ENCODE results near the gene CISH.

Gene CISH

DNA sequence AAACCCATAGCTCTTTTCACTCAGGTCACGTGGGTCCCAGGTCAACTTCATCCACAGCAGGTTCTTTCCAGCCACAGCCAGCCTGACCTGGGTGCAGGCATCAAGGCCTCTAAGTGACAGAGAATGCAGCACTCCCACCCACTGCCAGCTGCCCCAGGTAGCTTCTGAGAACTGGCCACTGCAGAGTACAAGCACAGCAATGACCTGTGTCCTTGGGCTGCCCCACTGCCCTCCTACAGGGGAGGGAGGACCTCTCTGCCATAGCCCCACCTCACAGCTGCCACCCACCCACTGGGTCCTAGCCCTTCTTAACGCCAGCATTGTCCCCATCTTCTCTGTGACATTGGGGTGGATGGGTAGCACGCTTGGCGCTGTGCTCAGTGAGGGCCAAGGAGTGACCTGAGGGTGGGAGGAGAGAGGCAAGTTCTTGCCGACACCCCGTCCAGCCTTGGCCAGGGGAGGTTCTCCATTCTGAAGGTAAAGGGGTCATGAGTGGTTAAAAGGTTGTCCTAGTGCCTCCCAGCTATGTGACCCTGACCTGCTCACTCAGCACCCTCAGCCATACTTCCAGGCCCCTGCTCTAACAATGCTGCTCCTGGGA, 12.4 kb downstream of the CISH start:
- DNase-seq (ENCODE audit: low spot score): no peak

DNA sequence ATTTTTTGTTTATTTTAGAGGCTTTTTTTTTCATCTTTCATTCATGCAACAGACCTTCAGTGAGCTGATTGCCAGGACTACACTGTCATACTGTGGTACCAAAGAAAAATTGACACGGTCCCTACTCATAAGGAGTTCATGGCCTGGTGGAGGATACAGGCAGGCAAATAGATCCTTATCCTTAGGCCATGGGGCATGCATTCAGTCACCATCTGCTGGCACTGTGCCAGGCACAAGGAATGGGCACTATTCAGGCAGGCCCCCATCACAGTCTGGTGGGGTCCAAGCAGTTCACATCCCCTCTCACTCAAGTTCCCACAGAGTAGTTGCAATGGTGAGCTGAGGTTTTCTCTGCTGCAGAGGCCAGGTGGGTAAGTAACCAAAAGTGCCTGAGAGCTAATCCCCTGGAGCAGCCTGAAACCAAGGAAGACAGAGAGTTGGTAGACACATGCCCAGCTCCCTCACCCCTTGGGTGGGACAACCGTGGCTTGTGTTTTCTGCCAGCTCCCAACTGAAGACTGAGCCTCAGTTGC, 17.3 kb downstream of the CISH start:
- DNase-seq (ENCODE audit: low spot score): no peak

DNA sequence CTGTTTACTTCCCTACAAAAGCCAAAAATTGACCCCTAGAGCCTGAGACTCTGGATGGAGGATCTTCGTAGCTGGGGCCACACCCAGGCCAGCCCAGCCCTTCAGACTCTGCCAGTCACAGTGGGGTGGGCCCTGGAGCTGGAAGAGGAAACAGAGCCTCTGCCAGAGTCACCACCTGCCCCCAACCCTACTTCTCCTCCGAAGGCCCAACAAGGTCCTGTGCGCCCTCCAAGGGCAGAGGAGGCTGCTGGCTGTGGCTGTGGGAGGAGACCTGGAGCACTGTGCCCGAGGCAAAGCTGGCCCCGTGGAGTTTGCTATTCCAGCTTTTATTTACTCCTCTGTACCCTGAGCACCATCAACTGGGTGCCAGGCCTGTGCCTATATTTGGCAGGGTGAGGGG, 19.0 kb downstream of the CISH start:
- no peak for DNase-seq (ENCODE audit: low spot score)

DNA sequence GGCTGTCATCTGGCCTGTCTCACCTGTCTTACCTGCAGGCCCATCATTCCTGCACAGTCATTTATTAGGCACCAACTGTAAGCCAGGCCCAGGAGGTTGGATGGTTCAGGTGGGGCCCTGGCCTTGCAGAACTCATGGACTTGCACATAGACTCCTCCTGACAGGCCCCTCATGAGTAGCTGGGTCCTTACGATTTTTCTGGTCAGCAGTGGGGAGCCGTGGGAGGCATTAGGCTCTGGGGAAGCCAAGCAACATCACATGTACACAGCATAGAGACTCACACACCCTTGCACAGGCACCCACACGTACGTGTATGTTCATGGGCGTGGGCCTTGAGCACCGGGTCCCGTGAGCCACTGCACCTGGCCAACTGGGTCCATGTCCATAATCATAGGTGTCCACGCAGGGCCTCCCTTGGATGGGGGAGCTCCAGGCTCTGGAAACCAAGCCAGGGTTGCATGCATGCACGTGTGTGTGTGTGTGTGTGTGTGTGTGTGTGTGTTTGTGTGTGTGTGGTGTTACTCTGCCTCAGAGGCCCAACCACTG, 20.3 kb downstream of the CISH start:
- DNase-seq (ENCODE audit: low spot score): peak; percentile 42

DNA sequence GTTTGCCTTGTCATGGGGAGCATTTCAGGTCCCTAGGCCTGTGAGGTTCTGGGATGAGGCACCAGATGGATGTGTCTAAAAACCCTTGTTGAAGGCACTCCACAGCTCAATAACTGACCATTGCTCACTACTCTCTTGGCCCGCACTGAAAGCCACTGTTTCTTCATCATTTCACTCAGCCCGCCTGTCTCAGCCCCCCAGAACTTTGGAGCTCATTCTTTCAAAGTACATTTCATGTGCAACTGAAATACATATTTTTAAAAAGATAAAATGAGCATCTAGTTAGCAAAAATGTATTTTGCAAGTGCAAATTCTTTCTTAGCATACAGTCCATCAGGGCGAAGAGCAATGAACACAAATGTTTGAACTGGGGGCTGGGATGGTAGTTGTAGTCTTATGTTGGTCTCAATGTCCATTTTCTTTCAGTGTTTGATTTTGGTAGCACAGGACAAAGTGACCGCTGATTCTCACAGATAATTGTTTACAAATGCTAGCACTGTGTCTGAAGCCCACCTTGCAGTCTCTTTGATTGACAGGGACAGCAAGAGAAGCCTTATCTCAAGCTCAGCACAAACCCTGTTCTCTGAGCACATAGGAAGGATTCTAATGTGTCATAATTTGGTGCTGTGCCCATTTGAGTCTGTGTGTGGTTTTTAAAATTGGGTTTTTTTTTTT, 22.7 kb downstream of the CISH start:
- no peak for DNase-seq (ENCODE audit: low spot score)

DNA sequence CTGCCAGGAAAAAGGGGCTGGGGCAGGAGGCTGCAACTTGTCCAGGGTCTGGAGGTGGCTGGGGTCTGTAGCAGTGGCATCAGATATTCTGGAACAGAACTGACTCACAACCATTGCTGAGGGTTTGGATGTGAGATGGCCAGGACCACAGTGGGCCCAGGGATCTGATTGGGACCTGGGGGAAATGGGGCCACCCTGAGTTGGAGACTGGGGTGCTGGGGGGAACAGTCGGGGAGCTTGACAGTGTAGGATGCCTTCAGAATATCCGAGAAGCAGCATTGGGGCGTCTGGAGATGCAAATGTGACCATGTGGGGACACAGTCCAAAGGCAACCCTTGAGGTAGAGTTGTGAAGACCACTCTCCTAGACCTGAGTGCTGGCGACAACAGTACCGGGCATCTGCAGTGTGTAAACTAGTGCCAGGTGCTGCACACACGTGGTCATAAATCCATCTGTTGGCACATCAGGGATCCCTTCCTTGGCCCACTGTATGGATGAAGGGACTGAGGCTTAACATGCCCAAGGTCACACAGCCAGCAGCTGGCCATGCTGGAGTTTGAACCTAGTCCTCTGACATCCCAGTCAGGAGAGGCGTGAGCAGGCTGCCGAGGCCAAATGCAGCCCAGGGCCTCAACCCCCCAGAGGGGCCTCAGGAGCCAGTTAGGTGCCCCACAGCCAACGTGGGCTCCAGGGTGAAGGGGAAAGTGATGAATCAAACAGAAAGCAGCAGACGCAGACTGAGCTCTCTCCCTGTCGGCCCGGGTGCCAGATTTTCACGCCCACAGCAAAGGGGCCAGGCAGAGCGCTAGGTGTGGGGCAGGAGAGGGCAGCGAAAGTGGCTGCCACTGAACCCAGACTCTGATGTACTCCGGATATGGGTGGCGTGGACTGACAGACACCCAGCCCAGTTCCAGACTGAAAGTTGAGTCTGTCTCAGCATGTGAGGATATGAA, 23.5 kb downstream of the CISH start:
- peak; percentile 77 for DNase-seq (ENCODE audit: low spot score)

DNA sequence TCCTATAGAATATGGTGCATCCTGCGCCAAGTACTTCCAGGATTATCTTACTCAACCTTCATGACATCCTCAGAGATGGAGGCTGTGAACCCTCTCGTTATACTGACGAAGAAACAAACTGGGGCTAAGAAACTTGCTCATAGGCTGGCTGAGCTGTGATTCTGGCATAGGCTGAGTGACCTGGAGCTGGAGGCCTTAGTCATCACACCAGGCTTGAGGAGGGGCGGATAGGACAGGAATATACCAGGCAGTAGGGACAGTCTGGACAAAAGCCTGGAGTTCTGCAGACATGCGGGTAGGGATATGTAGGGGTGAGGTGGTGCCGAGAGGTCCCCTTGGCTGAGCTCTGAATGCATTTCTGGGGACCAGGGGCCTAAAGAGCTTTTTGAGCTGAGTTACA, 24.2 kb downstream of the CISH start:
- DNase-seq (ENCODE audit: low spot score): no peak

DNA sequence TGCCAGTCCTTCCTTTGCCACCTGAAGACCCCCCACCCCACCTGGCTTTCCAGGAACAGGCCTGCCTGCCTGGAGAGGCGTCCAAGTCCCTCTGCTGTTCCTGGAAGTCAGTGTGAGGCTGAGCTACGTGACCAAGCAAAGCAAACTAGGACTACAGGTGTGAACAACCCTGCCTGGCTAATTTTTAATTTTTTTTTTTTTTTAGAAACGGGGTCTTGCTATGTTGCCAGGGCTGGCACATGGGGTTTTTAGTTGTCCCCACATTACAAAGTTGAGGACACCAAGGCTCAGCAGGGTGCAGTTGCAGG, 24.9 kb downstream of the CISH start:
- no peak for DNase-seq (ENCODE audit: low spot score)

DNA sequence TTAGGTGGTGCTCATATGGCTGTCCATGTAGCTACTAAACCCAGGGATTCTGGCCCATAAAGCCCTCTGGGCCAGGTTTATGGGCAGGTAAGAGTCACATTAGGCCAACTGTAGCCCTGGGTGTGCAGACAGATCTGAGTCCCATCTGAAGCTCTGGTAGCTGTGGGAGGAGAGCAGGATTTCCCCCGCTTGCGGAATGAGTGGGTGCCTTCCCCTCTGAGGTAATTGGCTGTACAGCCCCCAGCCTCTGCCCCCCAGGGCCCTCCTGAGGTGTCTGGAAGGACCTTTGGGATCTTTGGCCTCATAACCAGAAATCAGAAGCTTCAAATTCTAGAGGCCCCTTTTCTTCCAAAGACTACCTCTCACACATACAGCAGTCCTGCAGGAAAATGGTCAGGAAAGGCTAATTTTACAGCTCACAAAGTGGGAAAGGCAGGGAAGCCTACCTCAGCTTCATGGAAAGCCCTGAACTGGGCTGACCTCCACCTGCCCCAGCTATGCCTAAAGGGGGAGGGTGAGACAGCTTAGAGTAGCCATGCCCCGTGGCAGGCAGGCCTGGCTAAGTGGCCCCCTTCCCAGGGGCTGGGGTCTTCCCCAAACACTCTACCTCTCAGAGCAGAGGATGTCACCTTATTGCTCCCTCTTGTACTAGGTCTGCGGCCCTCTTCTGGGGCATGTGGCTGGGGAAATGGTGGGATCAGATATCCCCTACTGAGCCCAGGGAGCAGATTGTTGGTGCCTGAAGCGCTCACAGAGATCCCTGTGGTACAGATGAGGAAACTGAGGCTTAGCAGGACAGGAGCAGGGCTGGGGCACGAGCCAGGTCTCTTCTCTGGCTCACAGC, 25.4 kb downstream of the CISH start:
- DNase-seq (ENCODE audit: low spot score): no peak

DNA sequence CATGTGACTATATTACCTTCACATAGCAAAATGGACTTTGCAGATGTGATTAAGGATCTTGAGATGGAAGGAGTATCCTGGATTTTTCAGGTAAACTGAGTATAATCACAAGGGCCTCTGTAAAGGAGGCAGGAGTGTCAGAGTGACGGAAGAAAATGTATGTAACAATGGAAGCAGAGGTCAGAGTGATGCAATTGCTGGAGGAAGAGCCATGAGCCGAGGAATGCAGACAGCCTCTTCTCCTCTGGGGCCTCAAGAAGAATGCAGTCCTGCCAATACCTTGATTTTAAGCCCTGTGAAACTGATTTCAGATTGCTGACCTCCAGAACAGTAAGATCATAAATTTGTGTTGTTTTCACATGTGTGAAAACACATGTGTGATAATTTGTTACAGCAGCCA, 27.2 kb downstream of the CISH start:
- DNase-seq (ENCODE audit: low spot score): no peak

DNA sequence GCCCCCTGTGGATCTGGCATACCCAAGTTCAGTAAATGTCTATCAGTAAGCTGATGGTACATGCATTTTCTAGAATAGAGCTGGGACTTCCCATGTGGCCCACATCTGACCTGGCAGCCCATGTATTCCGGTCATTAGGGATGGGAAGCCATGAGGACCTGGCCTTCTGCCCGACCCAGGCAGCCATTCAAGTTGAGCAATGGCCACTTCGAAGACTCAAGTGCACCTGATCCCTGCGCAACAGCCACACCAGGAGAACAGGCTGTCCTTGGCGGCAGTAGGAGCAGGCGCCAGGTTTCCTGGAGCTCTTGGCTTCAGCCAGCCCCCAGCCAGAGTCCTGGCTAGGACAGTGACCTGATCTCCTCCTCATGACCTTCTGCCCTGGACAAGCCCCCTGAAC, 27.7 kb downstream of the CISH start:
- DNase-seq (ENCODE audit: low spot score): no peak

DNA sequence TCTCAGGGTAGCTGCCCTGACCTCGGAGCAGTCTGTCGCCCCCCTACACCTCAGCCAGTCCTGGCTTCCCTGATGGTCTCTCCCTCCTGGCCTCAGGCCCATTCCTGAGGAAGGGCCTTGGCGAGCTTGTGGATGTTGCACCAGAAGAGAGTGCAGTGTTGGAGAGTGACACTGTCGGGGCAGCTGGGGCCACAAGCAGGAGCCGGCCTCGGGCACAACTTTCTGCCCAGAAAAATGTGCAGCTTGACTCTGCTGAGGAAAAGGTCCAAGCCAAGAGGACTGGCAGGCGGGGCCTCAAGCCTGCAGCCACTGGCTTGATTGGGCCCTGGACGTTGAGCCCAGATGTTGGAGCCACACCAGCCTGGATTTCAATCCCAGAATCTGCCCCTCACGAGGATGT, 29.5 kb downstream of the CISH start:
- no peak for DNase-seq (ENCODE audit: low spot score)

DNA sequence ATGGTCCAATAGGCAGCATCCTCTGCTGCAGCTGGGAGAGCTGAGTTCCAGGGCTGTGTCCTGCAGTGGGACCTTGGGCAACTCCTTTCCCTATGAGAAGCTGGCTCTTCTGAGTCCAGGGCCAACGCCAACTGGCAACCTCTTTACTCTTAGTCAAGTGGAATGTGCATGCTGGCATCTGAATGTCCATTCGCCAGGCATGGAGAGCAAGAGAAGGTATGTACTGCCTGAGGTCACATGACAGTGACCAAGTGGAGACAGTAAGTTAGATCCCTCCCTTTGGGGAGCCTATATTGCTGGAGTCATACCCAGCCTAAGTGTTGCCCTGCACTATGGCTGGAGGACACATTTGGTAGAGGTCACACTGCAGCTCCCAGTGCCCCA, 30.1 kb downstream of the CISH start:
- no peak for DNase-seq (ENCODE audit: low spot score)

DNA sequence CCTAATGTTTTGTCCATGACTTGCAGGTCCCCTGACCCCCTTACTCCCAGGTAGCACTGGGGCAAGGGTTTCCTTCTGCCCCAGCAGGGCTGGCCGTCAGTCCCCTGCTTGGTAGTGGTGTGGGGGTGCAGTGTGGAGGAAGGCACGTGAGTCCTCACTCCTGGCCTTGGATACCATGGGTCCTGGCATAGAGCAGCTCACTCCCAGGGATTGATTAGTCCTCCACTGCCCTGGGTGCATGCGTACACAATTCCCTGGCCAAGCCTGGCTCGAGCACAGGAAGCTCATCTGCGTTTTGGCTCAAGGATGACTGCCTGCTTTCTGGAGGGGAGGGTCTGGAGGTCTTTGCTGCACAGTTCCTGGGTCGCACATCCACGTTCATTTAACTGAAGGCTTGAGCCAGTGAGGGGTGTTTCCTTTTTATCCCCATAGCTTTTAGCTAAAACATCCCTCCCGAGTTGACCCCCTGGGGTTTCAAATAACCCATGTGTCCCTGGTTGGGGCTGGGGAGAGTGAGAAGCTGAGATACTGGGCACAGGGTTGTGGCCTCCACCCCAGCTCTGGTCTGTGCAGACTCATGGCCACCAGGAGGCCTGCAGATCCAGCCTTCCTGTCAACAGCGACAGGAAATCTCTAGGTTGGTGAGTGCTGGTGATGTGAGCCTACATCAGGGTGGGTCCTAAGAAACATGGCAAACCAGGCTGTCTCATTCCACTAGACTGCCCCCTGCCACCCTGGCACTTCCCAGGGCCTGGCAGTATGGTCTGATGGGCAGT, 30.7 kb downstream of the CISH start:
- no peak for DNase-seq (ENCODE audit: low spot score)

DNA sequence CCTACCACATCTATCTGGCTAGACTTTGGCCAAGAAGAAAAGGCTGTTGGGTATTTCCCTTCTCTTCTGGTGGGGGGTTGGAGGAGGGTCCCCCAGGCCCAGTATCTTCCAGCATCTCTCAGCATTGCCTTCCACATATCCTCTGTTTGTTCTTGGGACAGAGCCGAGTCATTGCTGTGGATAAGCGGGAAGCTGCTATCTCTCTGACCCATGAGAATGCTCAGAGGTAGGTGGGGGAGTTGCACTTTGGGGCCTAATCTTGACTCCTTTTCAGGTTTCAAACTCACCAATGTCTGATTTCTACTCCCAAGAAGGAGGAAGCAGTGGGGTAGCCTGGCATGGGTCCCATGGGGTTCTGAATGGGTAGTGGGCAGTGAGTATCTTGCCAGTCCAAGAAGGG, 34.2 kb downstream of the CISH start:
- DNase-seq (ENCODE audit: low spot score): no peak

DNA sequence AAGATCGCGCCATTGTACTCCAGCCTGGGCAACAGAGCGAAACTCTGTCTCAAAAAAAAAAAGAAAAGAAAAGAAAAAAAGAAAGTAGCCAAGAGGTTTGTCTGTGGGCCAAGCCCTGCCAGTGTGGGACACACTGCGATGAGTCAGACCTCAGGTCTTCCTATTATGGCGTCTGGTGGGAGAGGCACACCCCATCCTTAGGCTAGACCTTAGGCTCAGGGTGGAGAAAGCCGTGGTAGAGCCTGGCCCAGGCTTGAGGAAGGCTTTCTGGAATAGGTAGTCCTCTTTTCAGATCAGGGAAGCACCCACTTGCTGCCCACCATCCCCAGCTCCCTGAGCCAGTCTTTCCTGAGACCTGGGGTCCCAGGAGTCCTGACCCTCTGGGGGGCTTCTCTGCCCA, 36.2 kb downstream of the CISH start:
- no peak for DNase-seq (ENCODE audit: low spot score)

DNA sequence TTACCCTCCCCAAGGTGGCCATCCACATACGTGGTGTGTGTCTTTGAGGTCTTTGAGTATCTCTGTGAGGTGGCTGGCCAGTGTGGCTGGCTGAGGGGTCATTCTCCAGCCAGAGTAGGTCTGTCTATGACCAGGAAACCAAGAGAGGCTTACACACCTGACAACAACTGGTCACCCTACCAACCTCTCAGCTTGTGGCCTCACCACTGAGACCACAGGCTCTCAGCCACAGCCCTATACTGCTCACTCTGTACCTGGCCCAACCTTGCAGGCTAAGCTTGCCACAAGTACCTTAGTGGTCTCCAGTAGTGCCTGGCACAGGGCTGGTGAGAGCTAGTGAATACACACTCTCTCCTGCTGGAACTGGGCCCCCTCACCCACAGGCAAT, 37.1 kb downstream of the CISH start:
- peak; percentile 34 for DNase-seq (ENCODE audit: low spot score)

DNA sequence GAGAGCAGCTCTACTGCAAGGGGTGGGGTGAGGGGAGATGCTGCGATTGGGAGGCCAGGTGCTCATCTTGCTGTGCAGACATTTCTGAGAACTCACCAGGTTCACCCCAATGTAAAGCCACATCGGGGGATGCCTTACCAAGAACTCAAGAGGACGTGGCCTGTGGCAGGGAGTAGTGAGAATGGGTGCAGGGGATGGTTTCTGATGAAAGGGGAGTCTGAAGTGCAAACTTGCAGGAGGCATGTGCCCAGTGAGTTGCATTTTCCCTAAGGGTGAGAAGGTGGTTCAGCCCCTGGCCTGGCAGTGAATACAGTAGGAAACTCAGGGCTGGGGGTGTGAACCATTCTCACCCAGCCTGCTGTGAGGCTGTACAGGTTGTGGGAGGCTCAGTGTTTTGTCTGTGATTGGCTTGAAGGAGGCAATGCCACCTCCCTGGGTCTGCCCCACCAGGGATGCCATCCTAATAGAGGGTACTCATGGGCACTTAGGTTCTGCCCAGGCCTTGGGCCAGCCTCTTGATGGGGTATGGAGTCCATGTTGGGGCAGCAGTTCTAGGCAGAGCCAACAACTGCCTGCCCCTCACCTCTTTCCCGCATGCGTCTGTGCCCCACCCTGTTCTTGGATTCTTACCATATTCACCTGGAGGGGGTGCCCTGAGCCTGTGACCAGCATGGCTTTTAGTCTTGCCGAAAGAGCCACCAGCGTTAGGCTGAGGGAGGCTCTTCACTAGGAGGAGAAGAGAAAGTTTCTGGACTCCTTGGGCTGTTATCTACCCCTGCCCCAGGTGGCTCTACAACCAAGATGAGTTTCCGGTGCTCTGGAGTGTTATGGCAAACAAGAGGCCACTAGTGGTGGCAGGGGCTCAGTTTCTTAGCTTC, 37.8 kb downstream of the CISH start:
- peak; percentile 97 for DNase-seq (ENCODE audit: low spot score)

DNA sequence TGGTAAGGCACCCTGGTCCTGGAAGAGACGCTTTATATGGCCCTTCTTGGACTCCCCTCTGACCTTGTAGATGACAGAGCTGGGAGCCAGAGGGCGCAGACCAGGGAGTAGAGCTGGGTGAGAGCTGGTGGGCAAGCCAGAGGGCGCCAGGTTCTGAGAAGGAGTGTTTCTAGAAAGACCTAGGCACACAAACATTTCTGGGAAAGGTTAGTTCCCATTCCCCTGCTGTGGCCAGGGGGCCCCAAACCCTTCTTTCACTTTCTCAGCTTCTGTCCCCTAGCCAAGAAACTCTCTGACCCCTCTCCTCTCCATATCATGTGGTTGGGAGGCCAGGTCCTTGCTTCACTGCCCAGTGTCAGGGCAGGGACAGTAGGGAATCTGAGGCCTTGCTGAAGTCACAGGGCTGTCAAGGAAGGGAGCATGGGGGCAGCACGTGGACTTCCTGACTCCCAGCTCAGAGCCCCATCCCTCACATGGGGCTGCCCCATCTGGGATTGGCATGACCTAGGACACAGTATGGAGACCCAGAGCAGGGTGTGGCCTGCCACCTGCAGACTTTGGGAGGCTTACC, 38.7 kb downstream of the CISH start:
- peak; percentile 83 for DNase-seq (ENCODE audit: low spot score)

DNA sequence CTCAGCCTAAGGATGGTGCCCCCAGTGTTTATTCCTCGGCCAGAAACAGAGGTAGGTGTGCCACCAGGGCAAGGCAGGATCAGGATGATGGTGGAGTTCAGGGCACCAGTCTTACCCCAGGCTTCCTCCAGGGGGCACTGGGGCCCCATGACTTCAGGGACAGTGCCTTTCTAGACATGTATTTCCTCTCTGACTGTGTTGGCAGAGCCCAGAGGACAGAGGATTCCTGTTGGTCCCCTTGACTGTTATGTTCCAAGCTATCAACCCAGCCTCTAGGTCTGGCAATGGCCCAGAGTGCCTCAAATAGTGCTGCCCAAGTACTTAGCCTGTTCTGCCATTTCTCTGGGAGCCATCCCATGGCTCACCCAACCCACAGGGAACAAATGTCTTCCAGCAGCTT, 39.4 kb downstream of the CISH start:
- DNase-seq (ENCODE audit: low spot score): peak; percentile 90
